Neural cell (in vitro differentiated cells): ENCODE results near the gene ADCY5. TPM values are rescaled to one million over a fixed set of nuclear protein-coding genes. Genes with fewer than 3 reads are reported as not detected.

Source experiments
- H2AFZ ChIP-seq: fragments of 200-600, 300-800 bp; sonication (generic), shearing (Covaris generic); 2 replicates; pipeline ENCODE4 v1.6.0; 2014; ENCODE audit warnings: low read depth, mild to moderate bottlenecking, antibody characterized with exemption, low read length, moderate library complexity
- H3F3A ChIP-seq: fragments of 200-600 bp; shearing (Covaris generic); 2 replicates; pipeline ENCODE4 v1.6.1; 2016; ENCODE audit warnings: mild to moderate bottlenecking, moderate library complexity, mixed read lengths, antibody characterized with exemption, low read length; ENCODE audit not compliant: insufficient read depth, poor library complexity, severe bottlenecking
- H3K27ac ChIP-seq: fragments of 200-600, 300-800 bp; sonication (generic), shearing (Covaris generic); 2 replicates; pipeline ENCODE4 v1.5.1; 2014; ENCODE audit warnings: mild to moderate bottlenecking, low read length, moderate library complexity
- H3K27me3 ChIP-seq: fragments of 300-800, 200-600 bp; sonication (generic), shearing (Covaris generic); 2 replicates; pipeline ENCODE4 v1.6.0; 2014; ENCODE audit warnings: mild to moderate bottlenecking, low read depth, low read length, moderate library complexity; ENCODE audit not compliant: insufficient read depth
- H3K36me3 ChIP-seq: fragments of 300-800, 200-600 bp; sonication (generic), shearing (Covaris generic); 2 replicates; pipeline ENCODE4 v1.5.1; 2014; ENCODE audit warnings: mild to moderate bottlenecking, antibody characterized with exemption, low read length, moderate library complexity; ENCODE audit not compliant: insufficient read depth
- H3K4me2 ChIP-seq: fragments of 300-800, 200-600 bp; sonication (generic), shearing (Covaris generic); 2 replicates; pipeline ENCODE4 v1.6.0; 2014; ENCODE audit warnings: mild to moderate bottlenecking, low read length
- H3K4me3 ChIP-seq: fragments of 300-800, 200-600 bp; sonication (generic), shearing (Covaris generic); 2 replicates; pipeline ENCODE4 v1.5.1; 2014; ENCODE audit warnings: mild to moderate bottlenecking, low read length, moderate library complexity
- H3K79me2 ChIP-seq: fragments of 200-600 bp; shearing (Covaris generic); replicated peaks from 2 replicates; pipeline ENCODE4 v1.6.0; 2014; ENCODE audit warnings: mild to moderate bottlenecking, low read length, moderate library complexity; ENCODE audit not compliant: insufficient read depth
- H3K9ac ChIP-seq: fragments of 300-800, 200-600 bp; sonication (generic), shearing (Covaris generic); 2 replicates; pipeline ENCODE4 v1.6.1; 2016; ENCODE audit warnings: mild to moderate bottlenecking, low read length, mixed read lengths
- H3K9me2 ChIP-seq: fragments of 200-600 bp; shearing (Covaris generic); 2 replicates; pipeline ENCODE4 v1.6.1; 2016; ENCODE audit warnings: mild to moderate bottlenecking, low read length, mixed read lengths; ENCODE audit not compliant: insufficient read depth
- H3K9me3 ChIP-seq: fragments of 200-600, 300-800 bp; sonication (generic), shearing (Covaris generic); 2 replicates; pipeline ENCODE4 v1.6.1; 2016; ENCODE audit warnings: mild to moderate bottlenecking, mixed run types, low read length, moderate library complexity, mixed read lengths
- H4K20me1 ChIP-seq: fragments of 200-600 bp; shearing (Covaris generic); 2 replicates; pipeline ENCODE4 v1.6.1; 2016; ENCODE audit warnings: mild to moderate bottlenecking, mixed run types; ENCODE audit not compliant: insufficient read depth
- EP300 ChIP-seq: fragments of 450-650 bp; conservative IDR thresholded peaks from 2 replicates; pipeline ENCODE4 v1.6.1; 2014; ENCODE audit warnings: antibody characterized with exemption, mild to moderate bottlenecking, moderate library complexity; ENCODE audit not compliant: poor library complexity, severe bottlenecking
- EZH2 ChIP-seq: fragments of 200-600, 300-800 bp; shearing (Covaris generic), sonication (generic); IDR thresholded peaks from 2 replicates; pipeline ENCODE4 v1.6.1; 2014; ENCODE audit warnings: antibody characterized with exemption, low read length, borderline replicate concordance, mild to moderate bottlenecking; ENCODE audit not compliant: insufficient read depth, poor library complexity, severe bottlenecking
- MXI1 ChIP-seq: fragments of 450-650 bp; conservative IDR thresholded peaks from 2 replicates; pipeline ENCODE4 v1.6.1; 2014; ENCODE audit warnings: antibody characterized with exemption, mild to moderate bottlenecking; ENCODE audit not compliant: poor library complexity, severe bottlenecking
- POLR2AphosphoS5 ChIP-seq: IDR thresholded peaks from 2 replicates; pipeline ENCODE4 v1.6.1; 2012
- RAD21 ChIP-seq: fragments of 450-650 bp; conservative IDR thresholded peaks from 2 replicates; pipeline ENCODE4 v1.6.1; 2014; ENCODE audit warnings: antibody characterized with exemption, mild to moderate bottlenecking, moderate library complexity
- SMC3 ChIP-seq: fragments of 450-650 bp; conservative IDR thresholded peaks from 2 replicates; pipeline ENCODE4 v1.6.1; 2014; ENCODE audit warnings: antibody characterized with exemption, mild to moderate bottlenecking, moderate library complexity; ENCODE audit not compliant: poor library complexity
- TAF1 ChIP-seq: IDR thresholded peaks from 2 replicates; pipeline ENCODE4 v1.6.1; 2012; ENCODE audit warnings: low read depth
- polyA plus RNA-seq: library from polyadenylated mRNA; depleted of rRNA; stranded (reverse); fragments of >200 nt; gene quantifications from 2 replicates; pipeline ENCODE4 v1.2.3, GENCODE V29; 2014
- TF ChIP-seq, protein P1 (sequence below): fragments of 450-650 bp; IDR thresholded peaks from 2 replicates; pipeline ENCODE4 v1.5.1; 2014; ENCODE audit warnings: antibody characterized with exemption, mild to moderate bottlenecking, moderate library complexity; ENCODE audit not compliant: poor library complexity, severe bottlenecking
- TF ChIP-seq, protein P2 (sequence below): IDR thresholded peaks from 2 replicates; pipeline ENCODE4 v1.6.1; 2012; ENCODE audit warnings: borderline replicate concordance

ADCY5 gene
- polyA plus RNA-seq, 1 donor from 2014 or later, result 7.7 TPM

DNA sequence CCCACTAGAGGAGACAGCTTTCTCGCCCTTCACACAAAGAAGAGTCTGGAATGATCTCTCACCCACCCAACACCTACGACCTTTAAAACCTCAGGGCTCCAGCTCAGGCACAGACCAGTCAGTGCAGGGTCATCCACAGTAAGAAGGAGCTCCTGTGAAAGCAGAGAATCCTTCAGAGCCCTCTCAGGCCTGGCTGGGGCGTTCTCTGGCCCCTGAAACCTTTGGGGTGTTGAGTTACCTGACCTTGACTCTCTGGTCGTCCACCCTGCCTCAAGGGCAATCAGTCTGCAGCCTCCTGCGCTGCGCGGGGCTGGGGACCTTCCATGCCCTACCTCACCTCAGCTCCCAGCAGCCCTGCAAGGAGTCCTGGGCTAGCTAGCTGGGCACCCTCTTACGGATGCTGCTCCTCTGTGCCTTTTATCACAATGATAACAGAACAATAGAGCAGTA lies 106.2 kb downstream of the ADCY5 start:
- Histone ChIP-seq H3K27me3 (no peaks in the 10 kb centered on the region), H3K9ac (no peak overlapping the region), H3K9me2 (no peaks in the 10 kb centered on the region), H4K20me1 (no peaks in the 10 kb centered on the region), H3K36me3 (no peaks in the 10 kb centered on the region), H3F3A (no peaks in the 10 kb centered on the region), H3K4me2 (no peak overlapping the region), H3K4me3 (no peak overlapping the region), H3K79me2 (no peaks in the 10 kb centered on the region), H2AFZ (no peak overlapping the region), H3K27ac (no peak overlapping the region), H3K9me3 (no peaks in the 10 kb centered on the region)
- TF ChIP-seq EZH2 (no peak), TAF1 (no peak), EP300 (no peak), SMC3 (no peak), RAD21 (no peak), POLR2AphosphoS5 (no peak), MXI1 (no peak)
- TF ChIP-seq, protein P1, sequence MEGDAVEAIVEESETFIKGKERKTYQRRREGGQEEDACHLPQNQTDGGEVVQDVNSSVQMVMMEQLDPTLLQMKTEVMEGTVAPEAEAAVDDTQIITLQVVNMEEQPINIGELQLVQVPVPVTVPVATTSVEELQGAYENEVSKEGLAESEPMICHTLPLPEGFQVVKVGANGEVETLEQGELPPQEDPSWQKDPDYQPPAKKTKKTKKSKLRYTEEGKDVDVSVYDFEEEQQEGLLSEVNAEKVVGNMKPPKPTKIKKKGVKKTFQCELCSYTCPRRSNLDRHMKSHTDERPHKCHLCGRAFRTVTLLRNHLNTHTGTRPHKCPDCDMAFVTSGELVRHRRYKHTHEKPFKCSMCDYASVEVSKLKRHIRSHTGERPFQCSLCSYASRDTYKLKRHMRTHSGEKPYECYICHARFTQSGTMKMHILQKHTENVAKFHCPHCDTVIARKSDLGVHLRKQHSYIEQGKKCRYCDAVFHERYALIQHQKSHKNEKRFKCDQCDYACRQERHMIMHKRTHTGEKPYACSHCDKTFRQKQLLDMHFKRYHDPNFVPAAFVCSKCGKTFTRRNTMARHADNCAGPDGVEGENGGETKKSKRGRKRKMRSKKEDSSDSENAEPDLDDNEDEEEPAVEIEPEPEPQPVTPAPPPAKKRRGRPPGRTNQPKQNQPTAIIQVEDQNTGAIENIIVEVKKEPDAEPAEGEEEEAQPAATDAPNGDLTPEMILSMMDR, result no peak
- TF ChIP-seq, protein P2, sequence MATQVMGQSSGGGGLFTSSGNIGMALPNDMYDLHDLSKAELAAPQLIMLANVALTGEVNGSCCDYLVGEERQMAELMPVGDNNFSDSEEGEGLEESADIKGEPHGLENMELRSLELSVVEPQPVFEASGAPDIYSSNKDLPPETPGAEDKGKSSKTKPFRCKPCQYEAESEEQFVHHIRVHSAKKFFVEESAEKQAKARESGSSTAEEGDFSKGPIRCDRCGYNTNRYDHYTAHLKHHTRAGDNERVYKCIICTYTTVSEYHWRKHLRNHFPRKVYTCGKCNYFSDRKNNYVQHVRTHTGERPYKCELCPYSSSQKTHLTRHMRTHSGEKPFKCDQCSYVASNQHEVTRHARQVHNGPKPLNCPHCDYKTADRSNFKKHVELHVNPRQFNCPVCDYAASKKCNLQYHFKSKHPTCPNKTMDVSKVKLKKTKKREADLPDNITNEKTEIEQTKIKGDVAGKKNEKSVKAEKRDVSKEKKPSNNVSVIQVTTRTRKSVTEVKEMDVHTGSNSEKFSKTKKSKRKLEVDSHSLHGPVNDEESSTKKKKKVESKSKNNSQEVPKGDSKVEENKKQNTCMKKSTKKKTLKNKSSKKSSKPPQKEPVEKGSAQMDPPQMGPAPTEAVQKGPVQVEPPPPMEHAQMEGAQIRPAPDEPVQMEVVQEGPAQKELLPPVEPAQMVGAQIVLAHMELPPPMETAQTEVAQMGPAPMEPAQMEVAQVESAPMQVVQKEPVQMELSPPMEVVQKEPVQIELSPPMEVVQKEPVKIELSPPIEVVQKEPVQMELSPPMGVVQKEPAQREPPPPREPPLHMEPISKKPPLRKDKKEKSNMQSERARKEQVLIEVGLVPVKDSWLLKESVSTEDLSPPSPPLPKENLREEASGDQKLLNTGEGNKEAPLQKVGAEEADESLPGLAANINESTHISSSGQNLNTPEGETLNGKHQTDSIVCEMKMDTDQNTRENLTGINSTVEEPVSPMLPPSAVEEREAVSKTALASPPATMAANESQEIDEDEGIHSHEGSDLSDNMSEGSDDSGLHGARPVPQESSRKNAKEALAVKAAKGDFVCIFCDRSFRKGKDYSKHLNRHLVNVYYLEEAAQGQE, result no peak

DNA sequence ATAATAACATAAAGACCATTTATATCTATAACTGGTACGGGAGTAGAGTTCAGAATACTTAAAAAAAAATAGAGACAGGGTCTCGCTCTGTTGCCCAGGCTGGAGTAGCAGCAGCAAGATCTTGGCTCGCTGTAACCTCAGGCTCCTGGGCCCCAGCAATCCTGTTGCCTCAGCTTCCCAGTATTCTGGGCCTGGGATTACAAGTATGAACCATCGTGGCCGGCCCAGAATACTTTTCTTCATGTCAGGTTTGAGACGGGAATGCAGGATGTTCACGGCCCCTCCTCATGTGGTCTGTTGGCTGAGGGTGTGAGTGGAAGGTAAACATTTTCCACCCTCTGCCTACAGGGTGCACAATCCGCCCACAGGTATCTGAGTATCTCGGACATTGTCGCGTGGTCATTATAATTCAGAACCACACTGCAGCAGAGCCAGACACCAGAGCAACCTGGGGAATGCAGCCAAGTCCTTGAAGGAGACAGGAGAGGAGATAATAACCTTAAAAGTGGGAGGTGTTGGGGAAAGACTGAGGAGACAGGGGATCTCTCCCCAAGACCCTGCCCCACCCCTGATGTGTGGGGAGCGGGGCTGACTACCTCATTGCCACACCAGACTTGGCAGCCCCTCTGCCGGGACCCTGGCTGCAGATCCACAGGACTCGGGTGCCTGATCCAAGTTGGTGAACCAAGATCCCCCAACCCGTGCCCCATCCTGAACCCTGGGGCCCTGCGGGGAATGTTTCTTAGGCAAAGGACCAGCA lies 106.8 kb downstream of the ADCY5 start:
- TF ChIP-seq TAF1 (no peak), EZH2 (no peak), MXI1 (no peak), SMC3 (no peak), RAD21 (no peak), EP300 (no peak), POLR2AphosphoS5 (no peak)
- TF ChIP-seq, protein P1, result no peak
- TF ChIP-seq, protein P2, result no peak
- H3K79me2 ChIP-seq, result no peaks in the 10 kb centered on the region
- no peak overlapping the region for H3K9ac ChIP-seq
- no peaks in the 10 kb centered on the region for H3K9me2 ChIP-seq
- no peaks in the 10 kb centered on the region for H3K27me3 ChIP-seq
- no peak overlapping the region for H3K4me2 ChIP-seq
- no peak overlapping the region for H2AFZ ChIP-seq
- H3F3A ChIP-seq, result no peaks in the 10 kb centered on the region
- no peak overlapping the region for H3K4me3 ChIP-seq
- H3K36me3 ChIP-seq, result no peaks in the 10 kb centered on the region
- no peak overlapping the region for H3K27ac ChIP-seq
- no peaks in the 10 kb centered on the region for H3K9me3 ChIP-seq
- H4K20me1 ChIP-seq, result no peaks in the 10 kb centered on the region
